ENCODE results near the gene CD300H.

GRCh38 chr17:74523308-74523707, 44.0 kb downstream of the CD300H start:
- no peak for TF ChIP-seq GATA2 (IDR thresholded peaks at IDR 0.05; ENCODE audit: low read depth, low read length)
- TF ChIP-seq GATA3 (IDR thresholded peaks at IDR 0.05; ENCODE audit: low read depth, low read length) = no peak
